GM12865 (cell line): ENCODE results near the gene VPS54.
"Not testable (repeated sequence)": the region's sequence is repeated elsewhere in the genome, so short reads cannot be mapped to it uniquely, and the experiment has no call there.

Source experiments
- DNase-seq: peaks from one replicate; pipeline ENCODE4 v3.0.0; 2010; ENCODE audit warnings: low read depth
- H3K4me3 ChIP-seq: 2 replicates; pipeline ENCODE4 v1.5.1; 2011; ENCODE audit warnings: mild to moderate bottlenecking, low read depth, low read length, control low read depth
- TF ChIP-seq, protein P1 (sequence below): IDR thresholded peaks from 2 replicates; pipeline ENCODE4 v1.5.1; 2011; ENCODE audit warnings: low read length, control low read depth, low read depth, inconsistent platforms; ENCODE audit not compliant: insufficient read depth; ENCODE audit errors: missing control alignments

VPS54 gene

DNA sequence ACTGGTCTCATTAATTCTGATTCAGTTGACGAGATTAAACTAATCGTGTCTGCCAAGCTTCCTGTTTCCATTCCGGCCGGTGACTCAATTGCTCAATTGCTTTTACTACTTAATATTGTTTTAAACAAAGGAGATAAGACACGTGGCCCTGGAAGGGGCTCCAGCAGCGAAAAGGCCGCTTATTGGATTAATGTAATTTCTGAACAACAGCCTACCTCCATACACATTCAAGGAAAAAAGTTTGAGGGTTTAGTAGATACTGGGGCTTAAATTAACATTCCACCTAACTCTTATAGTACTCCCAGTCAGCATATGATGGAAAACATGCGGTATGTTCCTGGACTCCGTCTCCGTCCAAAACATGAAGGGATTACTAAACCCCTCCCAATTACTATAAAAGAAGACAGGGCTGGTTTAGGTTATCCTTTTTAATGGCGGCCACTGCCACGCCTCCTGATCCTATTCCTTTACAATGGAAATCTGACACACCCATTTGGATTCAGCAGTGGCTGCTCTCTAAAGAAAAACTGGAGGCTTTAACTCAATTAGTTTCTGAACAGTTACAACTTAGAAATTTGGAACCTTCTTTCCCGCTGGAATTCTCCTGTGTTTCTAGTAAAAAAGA is 27.1 kb downstream of the VPS54 start:
- TF ChIP-seq, protein P1, sequence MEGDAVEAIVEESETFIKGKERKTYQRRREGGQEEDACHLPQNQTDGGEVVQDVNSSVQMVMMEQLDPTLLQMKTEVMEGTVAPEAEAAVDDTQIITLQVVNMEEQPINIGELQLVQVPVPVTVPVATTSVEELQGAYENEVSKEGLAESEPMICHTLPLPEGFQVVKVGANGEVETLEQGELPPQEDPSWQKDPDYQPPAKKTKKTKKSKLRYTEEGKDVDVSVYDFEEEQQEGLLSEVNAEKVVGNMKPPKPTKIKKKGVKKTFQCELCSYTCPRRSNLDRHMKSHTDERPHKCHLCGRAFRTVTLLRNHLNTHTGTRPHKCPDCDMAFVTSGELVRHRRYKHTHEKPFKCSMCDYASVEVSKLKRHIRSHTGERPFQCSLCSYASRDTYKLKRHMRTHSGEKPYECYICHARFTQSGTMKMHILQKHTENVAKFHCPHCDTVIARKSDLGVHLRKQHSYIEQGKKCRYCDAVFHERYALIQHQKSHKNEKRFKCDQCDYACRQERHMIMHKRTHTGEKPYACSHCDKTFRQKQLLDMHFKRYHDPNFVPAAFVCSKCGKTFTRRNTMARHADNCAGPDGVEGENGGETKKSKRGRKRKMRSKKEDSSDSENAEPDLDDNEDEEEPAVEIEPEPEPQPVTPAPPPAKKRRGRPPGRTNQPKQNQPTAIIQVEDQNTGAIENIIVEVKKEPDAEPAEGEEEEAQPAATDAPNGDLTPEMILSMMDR = no peak
- DNase-seq = no peak
- no peak overlapping the region for H3K4me3 ChIP-seq

DNA sequence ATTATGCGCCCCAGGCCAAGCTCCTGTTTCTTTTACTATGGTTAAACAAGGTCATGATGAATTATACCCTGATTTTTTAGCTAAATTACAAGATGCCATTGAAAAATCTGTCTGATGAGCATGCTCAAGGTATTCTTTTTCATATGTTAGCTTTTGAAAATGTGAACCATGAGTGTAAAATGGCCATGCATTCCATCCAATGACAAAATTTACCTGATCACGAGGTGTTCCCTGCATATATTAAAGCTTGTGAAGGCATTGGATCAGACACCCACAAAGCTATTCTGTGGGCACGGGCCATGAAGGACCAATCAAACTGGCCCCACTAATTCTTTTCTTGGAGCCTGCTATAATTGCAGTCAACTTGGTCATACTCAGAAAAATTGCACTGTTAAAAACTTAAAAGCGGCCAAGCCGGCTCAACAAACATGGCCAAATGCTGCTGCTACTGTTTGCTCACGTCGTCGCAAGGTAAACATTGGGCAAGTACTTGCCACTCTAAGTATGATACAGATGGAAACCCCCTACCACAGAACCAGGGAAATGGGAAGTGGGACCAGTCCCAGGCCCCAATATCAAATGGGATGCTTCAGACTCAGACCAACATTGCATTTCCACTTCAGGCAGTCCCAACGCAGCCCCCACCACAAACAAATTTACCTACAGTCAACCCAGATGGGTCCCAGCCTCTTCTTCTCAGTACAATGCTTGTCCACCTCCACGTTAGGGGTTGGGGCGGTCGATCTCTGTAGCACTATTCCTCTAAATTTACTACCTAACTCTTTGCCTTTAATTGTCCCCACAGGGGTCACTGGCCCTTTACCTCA is 27.8 kb downstream of the VPS54 start:
- not testable (repeated sequence) for H3K4me3 ChIP-seq

DNA sequence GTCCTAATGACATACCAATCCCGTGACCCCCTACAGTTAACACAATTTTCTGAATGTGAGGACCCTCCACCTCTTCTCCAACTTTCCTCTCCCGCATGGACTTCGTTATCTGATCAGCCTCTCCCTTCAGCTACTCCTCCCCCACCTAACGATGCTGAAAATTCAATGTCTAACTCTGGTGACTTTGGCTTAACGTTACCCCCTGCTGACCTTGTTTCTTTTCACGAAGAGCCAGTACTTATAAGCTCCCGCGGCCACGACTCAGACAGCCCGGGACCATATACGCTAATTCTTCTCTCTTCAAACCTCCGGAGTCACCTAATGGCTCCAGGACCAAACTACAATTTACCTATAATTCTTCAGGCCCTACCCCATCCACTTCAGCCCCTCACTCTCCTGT is 29.2 kb downstream of the VPS54 start:
- no peak overlapping the region for H3K4me3 ChIP-seq
- TF ChIP-seq, protein P1 = no peak
- DNase-seq = no peak

More for the DNA sequence above, 27.8 kb downstream of the VPS54 start:
- DNase-seq = not testable (repeated sequence)

DNA sequence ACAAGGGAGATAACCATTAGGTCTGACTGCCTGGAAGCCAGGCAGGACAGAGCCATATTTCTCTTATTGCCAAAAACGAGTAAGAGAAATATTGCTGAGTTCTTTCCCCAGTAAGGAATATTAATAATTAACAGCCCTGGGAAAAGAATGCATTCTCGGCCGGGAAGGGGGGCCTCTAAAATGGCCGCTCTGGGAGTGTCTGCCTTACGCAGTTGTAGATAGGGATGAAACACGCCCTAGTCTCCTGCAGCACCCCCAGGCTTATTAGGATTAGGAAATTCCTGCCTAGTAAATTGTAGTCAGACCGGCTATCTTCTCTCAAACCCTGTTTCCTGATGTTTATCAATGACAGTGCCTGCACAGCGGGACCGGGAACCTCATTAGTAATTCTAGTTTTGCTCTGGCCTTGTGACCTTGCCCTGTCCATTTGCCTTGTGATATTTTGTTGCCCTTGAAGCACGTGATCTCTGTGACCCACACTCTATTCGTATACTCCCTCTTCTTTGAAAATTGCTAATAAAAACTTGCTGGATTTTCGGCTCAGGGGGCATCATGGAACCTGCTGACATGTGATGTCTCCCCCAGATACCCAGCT is 30.3 kb downstream of the VPS54 start:
- not testable (repeated sequence) for DNase-seq, H3K4me3 ChIP-seq

DNA sequence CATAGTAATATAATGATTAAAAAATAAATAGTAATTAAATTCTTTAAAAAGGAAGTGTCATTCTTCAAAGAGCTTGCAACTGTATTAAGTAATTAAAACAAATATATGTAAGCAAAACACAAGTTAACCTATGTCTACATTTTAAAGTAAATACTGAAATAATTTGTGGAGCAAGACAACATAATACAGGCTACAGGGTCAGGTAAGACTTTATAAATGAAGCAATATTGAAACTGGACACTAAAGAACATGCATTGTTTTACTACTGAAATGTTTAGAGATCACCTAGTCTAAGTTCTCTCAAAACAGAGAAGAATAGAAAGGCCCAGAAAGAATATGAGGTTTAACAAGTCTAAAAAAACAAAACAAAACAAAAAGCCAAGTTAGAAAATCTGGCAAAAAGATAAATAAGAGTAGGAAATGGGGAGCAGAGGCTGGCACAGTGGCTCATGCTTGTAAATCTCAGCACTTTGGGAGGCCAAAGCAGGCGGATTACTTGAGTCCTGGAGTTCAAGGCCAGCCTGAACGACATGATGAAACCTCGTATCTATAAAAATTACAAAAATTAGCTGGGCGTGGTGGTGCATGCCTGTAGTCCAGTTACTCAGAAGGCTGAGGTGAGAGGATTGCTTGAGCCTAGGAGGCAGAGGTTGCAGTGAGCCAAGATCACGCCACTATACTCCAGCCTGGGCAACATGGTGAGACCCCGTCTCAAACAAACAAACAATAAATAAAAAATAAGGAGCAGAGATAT is 34.4 kb downstream of the VPS54 start:
- TF ChIP-seq, protein P1 = no peak
- DNase-seq = no peak
- no peak overlapping the region for H3K4me3 ChIP-seq

DNA sequence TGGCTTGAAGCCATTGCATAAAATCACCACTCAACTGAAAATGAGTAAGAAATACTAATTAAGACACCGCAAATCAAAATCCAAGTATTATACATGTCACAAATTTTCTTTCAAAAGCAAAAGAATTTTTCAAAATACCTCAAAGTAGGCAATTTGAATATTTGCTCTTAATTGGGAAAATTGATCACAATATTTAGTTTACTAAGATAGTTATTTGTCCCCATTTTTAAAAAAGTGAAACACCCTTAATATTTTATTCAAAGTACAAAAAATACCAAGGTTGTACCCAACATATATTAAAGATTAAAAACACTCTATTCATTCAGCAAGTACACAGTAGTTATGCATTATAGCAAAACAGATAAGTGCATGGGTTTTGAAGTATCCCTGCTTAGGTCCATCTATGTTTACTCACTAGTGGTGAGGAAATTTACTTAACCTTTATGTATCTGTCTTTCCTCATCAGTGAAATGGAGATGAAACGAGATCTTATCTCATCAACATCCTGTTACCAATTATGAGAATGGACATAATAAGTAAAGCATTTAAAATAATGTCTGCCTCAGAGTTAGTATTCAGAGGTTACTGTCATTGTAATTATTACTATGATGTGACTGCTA is 35.1 kb downstream of the VPS54 start:
- DNase-seq = no peak
- TF ChIP-seq, protein P1 = no peak
- no peak overlapping the region for H3K4me3 ChIP-seq

DNA sequence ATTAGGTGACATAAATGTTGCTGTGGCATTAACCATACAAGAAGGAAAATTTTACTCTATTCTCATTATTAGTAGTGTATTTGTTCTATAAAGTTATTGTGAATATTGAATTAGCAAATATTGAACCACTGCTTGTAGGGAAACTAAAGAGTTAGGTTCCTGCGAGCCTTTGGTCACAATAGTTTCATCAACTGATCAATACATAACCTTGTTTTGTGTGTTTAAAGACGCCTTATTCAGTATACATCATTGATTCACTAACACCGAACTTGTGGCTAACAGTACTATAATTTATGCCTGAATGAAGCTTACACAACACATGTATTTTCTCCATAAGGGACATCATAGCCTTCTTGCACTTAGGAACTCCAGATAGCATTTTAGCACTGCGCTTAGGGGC is 36.9 kb downstream of the VPS54 start:
- DNase-seq = no peak
- TF ChIP-seq, protein P1 = no peak
- no peak overlapping the region for H3K4me3 ChIP-seq
